Measurements from ENCODE around the gene ALDH3B1. TPM values are rescaled to one million over a fixed set of nuclear protein-coding genes. Genes with fewer than 3 reads are reported as not detected.

The ALDH3B1 gene
- total RNA-seq, 2 donors from 2014 or later: 1.1 TPM

- Mint-ChIP-seq H3K4me1 (peaks cover 4% of the 10 kb centered on the region), H3K36me3 (ENCODE audit: low read depth) (peaks cover 2% of the 10 kb centered on the region), H3K27me3 (no peaks in the 10 kb centered on the region), H3K27ac (no peak overlapping the region), H3K4me3 (no peak overlapping the region)
- ATAC-seq (no peak), DNase-seq (no peak)
- H3K9me3 ChIP-seq (ENCODE audit: control insufficient read depth, low read length, poor library complexity, severe bottlenecking): no peaks in the 10 kb centered on the region
Measured at GRCh38 chr11:68076371-68077042, 66.4 kb downstream of the ALDH3B1 start.

DNA sequence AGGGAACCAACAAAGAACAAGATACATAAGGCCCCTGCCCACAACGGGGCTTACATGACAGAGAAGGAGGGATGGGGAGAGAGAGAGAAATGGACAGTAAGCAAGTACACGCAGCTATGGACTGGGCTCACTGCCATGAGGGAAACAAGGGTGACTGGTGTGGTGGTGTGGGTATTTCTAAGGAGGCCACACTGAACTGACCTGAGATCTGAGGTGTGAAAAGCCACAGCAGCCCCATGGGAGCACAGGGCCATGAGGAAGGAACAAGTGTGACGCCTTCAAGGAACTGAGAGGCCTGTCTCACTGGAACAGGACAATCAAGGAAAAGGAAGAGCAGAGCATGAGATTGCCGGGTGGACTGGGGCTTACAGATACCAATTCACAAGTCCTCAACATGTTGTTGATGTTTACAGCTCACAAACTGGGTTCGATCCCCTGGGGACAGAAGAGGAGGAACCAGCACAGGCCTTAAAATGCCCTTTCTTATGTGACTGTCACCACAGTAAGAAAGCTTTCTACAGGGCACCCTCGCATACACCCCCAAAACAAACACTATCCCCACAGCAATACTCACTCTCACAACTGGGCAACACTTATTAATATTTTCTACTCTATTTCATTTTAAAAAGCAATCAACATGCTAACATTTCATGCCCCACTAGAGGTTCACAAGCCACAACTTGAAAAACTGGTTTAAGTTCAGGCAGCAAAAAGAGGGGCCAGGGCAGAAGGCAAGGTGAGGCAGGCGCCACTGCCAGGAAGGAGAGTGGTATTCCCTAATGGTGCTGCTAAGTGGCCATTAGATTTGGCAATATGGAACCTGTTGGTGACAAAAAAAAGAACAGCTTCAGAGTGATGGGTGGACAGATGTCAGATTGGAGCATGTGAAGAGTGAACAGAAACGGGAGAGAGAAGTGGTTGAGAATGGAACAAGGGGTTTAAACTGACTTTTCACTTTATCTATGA is 67.8 kb downstream of the ALDH3B1 start:
- Mint-ChIP-seq H3K4me1 (peaks cover 4% of the 10 kb centered on the region), H3K4me3 (no peak overlapping the region), H3K36me3 (ENCODE audit: low read depth) (peaks cover 2% of the 10 kb centered on the region), H3K27me3 (no peaks in the 10 kb centered on the region), H3K27ac (peak overlapping the region; percentile 32)
- DNase-seq: no peak
- ATAC-seq: no peak
- no peaks in the 10 kb centered on the region for H3K9me3 ChIP-seq (ENCODE audit: control insufficient read depth, low read length, poor library complexity, severe bottlenecking)

Other genes starting within 250 kb of the ALDH3B1 start
- 10 to 100 TPM; 24.7 to 27.2 TPM for gene UNC93B1, start 6.2 kb upstream of the ALDH3B1 start, total RNA-seq
- 10 to 100 TPM; 59.5 to 64.2 TPM for gene NDUFS8, start 20.4 kb downstream of the ALDH3B1 start, total RNA-seq
- gene TCIRG1, start 28.7 kb downstream of the ALDH3B1 start, total RNA-seq: 100 to 1,000 TPM; 187 to 207 TPM
- gene CHKA, start 111.1 kb downstream of the ALDH3B1 start, total RNA-seq: 1 to 10 TPM; 7.4 to 9.8 TPM
- 10 to 100 TPM; 30.5 to 33.8 TPM for gene KMT5B, start 203.0 kb downstream of the ALDH3B1 start, total RNA-seq